Activated T-helper 1 cell treated with anti-CD3 and anti-CD28 coated beads, Interleukin-12 subunit alpha, Interleukin-12 subunit beta, Interleukin-2, Interleukin-4 antibody, amounts not matched to agents 30 ng/mL and 10 ng/mL and 1 ng/mL, durations not matched to agents 14 hours and 24 hours and 36 hours (primary cell): ENCODE measurements around the gene BCAS3. TPM values are rescaled to one million over a fixed set of nuclear protein-coding genes. Genes with fewer than 3 reads are reported as not detected.

Experiments
- DNase-seq: peaks from one replicate; pipeline ENCODE4 v3.0.0; 2021; ENCODE audit warnings: low spot score
- H3K27ac Mint-ChIP-seq: one replicate; pipeline ENCODE4 v1.8.0; 2021; ENCODE audit warnings: mild to moderate bottlenecking, mixed read lengths
- H3K27me3 Mint-ChIP-seq: one replicate; pipeline ENCODE4 v1.8.0; 2022; ENCODE audit warnings: mild to moderate bottlenecking, moderate library complexity, mixed read lengths; ENCODE audit not compliant: insufficient read depth
- H3K36me3 Mint-ChIP-seq: one replicate; pipeline ENCODE4 v1.8.0; 2021; ENCODE audit warnings: low read depth, mixed read lengths
- H3K4me1 Mint-ChIP-seq: one replicate; pipeline ENCODE4 v1.8.0; 2021; ENCODE audit warnings: low read depth, mixed read lengths
- H3K4me3 Mint-ChIP-seq: one replicate; pipeline ENCODE4 v1.8.0; 2021; ENCODE audit warnings: mild to moderate bottlenecking, moderate library complexity, mixed read lengths
- H3K9me3 Mint-ChIP-seq: one replicate; pipeline ENCODE4 v1.8.0; 2021; ENCODE audit warnings: mixed read lengths
- intact Hi-C: fragments of 100-400 bp; cut with micrococcal nuclease; formaldehyde crosslinking; loops from one replicate; pipeline ENCODE4 v1.15.1; 2024
- total RNA-seq: library from RNA; stranded (reverse); gene quantifications from 2 replicates; pipeline ENCODE4 v1.2.3, GENCODE V29; 2022

The BCAS3 gene
- total RNA-seq, 1 donor from 2014 or later: 8.3 TPM

DNA sequence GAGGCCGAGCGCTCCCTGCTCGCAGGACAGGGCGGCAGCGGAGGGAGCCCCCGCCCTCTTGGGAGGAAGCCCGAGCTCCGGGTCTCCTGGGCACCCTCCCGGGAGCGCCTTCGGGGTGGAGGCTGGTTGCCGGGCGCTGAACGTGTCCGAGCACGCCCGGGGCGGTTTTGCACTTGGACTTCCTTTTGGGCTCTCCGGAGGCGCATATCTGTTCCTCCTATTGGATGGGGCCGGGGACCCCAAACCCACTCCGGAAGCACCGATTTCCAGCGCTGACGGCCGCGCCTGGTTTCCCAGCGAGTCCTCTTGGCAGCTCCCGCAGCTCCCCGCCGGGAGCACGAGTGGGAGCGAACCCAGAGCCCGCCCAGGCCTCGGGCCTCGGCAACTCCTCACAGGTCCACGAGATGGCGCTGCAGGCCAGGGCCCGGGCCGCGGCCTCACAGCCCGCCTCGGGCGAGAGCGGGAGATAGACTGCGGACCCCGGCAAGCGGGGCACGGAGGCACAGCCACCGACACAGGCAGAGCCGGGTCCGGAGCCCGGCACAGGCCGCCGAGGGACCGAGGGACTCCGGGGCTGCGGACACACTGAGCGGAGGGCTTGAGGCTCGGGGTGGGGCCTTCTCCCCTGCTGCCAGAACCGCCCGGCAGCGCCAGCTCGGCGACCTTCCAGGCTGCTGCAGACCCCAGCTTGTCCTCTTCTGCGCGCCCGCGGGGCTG, 734.6 kb downstream of the BCAS3 start:
- DNase-seq: peak; percentile 69
- no peak overlapping the region for H3K4me3 Mint-ChIP-seq
- H3K27ac Mint-ChIP-seq: no peak overlapping the region
- H3K27me3 Mint-ChIP-seq: peaks cover 51% of the 10 kb centered on the region
- no peaks in the 10 kb centered on the region for H3K36me3 Mint-ChIP-seq
- H3K4me1 Mint-ChIP-seq: peaks cover 7% of the 10 kb centered on the region
- H3K9me3 Mint-ChIP-seq: no peaks in the 10 kb centered on the region
- intact Hi-C loops: loop anchor here (1.0 kb wide), 2 partner anchors 139 to 425 kb away; no protein-coding TSS in a partner anchor

DNA sequence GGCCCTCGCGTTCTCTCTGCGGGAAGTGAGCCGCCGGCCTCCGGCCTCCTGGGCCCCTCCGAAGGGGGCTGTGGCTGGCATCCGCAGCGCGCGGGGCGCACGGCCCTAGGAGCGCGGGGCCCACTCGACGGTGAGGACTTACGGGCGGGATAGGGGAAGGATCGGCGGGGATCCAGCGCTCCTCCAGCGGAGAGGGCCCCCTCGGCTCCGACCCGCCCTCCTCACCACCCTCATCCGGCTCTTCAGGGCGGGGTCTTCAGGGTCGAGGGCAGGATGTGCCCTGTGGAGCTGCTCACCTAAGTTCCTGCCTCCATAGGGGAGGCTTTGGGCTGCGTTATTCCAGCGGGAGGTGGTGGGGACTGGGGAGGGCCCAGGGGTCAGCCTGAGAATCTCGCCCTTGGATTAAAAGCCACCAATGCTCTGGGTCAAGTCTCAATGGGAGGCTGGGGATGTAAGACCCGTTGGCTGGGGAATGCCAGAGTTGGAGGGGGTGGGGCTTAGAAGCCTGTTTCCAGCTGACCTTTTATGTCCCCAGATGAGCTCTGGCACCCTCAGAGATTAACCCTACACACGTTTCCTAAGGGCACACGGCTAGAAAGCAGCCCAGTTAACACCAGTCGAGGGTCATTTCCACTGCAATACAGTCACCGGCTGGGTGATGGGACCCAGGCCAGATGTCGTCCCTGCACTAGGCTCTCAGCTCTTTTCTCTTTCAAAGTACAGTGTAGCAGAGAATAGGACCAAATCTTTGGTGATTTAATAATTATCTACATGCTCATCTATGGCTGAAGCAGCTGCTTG, 735.4 kb downstream of the BCAS3 start:
- Mint-ChIP-seq H3K36me3 (no peaks in the 10 kb centered on the region), H3K9me3 (no peaks in the 10 kb centered on the region), H3K4me3 (peak overlapping the region; percentile 74), H3K4me1 (peaks cover 7% of the 10 kb centered on the region), H3K27ac (no peak overlapping the region), H3K27me3 (peaks cover 43% of the 10 kb centered on the region)
- no peak for DNase-seq
- intact Hi-C loops: loop anchor here (1.0 kb wide), 2 partner anchors 138 to 424 kb away; no protein-coding TSS in a partner anchor

DNA sequence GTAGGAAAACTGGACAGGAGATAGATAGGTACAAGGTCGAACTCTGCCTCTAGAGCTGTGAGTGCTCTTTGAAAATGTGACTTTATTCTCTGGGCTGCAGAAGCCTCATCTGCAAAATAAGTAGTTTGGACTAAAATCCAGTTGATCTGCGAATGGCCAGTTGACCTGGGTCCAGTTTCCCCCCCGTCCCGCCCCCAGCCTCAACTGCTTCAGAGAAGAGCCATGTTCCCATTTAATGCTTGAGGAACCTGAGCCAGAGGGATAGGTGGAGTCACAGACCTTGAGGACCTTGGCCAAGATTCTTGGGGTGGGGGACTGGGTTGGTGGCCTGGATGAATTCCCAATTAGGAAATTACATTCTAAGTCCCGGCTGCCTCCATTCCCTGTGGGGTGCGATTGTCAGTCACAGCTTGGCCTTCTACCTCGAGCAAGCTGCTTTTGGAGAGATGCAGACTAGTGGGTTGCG, 736.0 kb downstream of the BCAS3 start:
- intact Hi-C loops: no loop called here
- H3K4me3 Mint-ChIP-seq: no peak overlapping the region
- DNase-seq: no peak
- H3K4me1 Mint-ChIP-seq: peaks cover 7% of the 10 kb centered on the region
- no peaks in the 10 kb centered on the region for H3K9me3 Mint-ChIP-seq
- peaks cover 38% of the 10 kb centered on the region for H3K27me3 Mint-ChIP-seq
- no peak overlapping the region for H3K27ac Mint-ChIP-seq
- no peaks in the 10 kb centered on the region for H3K36me3 Mint-ChIP-seq

DNA sequence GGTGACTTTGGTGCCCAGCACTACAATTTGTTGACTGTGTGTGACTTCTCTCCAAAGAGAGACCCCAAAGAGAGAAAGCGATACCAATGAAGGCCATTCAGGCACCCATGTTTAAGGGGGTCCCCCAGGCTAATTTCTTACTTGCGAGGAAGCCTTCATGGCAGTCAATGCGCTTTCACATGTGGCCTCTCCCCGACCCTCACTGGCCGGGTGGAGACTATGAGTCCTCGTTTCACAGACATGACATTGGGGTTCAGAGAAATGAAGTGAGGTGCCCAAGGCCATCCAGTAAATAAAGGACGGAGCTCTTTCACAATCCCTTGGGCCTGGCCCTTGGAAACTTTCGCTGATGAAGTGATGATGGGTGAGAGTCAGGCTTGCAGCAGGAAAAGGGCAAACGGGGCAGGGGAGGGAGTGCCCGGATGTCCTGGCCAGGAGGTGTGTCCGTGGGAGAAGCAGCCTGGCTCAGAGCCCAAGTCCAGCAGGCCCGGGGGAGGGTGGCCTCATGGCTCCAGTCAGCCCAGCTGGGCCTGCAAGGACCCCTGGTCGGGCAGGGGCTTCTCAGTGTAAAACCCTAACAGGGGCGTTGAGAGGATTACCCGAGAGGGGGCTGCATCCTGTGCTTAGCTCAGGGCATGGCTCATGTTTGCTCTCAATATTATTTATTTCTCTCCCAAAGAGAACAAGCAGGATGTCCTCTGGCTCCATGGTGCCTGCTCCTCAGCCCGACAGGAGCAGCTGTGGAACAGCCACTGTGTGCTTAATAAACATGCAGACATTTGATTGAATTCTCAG, 736.7 kb downstream of the BCAS3 start:
- no peak for DNase-seq
- intact Hi-C loops: no loop called here
- H3K27ac Mint-ChIP-seq: no peak overlapping the region
- no peaks in the 10 kb centered on the region for H3K9me3 Mint-ChIP-seq
- peaks cover 7% of the 10 kb centered on the region for H3K4me1 Mint-ChIP-seq
- H3K27me3 Mint-ChIP-seq: peaks cover 38% of the 10 kb centered on the region
- H3K36me3 Mint-ChIP-seq: no peaks in the 10 kb centered on the region
- no peak overlapping the region for H3K4me3 Mint-ChIP-seq

DNA sequence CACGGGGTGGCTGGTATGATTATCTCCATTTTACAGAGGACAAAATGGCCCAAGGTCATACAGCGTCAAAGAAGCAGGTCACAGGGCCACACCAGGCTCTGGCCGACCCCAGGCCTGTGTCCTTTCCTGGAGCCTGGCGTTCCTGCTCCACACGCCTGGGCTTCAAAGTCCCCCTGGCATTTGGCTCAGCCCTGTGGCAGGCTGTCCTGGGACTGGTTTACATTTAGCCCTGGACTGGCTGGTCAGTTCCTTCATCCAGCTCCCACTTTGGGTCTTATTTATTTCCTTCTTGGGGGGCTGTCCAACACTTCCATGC, 737.2 kb downstream of the BCAS3 start:
- no peaks in the 10 kb centered on the region for H3K36me3 Mint-ChIP-seq
- no peak overlapping the region for H3K27ac Mint-ChIP-seq
- H3K4me1 Mint-ChIP-seq: peaks cover 7% of the 10 kb centered on the region
- H3K9me3 Mint-ChIP-seq: no peaks in the 10 kb centered on the region
- intact Hi-C loops: loop anchor here (5.0 kb wide), 1 partner anchor 167 kb away; no protein-coding TSS in a partner anchor
- no peak overlapping the region for H3K4me3 Mint-ChIP-seq
- H3K27me3 Mint-ChIP-seq: peaks cover 37% of the 10 kb centered on the region
- DNase-seq: no peak

DNA sequence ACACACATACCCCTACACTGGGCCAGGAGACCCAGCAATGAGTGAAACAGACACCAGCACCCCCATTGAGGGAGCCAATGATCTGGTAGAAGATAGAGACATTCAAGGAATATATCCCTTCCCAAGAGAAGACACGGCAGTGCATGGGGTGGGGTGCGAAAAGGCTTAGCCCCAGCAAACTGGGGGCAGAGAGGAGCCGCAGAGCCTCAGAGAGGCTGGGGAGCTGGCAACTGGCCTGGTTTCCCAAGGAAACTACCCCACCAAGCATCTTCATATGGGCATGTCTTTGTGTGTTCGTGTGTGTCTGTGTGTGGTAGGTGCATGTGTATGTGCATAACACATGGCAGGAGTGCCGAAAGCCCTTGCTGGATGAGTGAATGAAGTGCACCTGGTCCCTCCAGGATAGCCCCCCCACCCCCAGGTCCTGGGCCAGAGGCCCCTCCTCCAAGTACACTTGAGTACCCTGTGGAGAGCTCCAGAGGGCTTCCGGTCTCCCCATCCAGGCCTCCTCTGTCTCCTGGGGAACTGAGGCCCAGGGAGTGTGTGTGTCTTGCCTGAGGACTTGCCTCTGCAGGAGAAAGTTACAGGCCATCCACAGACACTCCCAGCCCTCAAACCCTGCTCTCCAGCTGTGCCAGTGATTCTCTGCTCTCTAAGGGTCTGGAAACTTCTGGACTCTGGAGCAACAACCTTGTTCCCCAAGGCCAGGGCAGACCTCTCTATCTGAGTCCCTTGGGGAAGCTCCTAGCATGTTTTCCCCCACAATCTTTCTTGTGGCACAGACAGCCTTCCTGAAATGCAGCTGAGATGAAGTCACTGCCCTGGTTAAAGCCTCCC, 737.9 kb downstream of the BCAS3 start:
- Mint-ChIP-seq H3K9me3 (no peaks in the 10 kb centered on the region), H3K4me1 (peaks cover 2% of the 10 kb centered on the region), H3K4me3 (no peak overlapping the region), H3K27ac (no peak overlapping the region), H3K27me3 (peaks cover 36% of the 10 kb centered on the region), H3K36me3 (no peaks in the 10 kb centered on the region)
- intact Hi-C loops: loop anchor here (5.0 kb wide), 1 partner anchor 167 kb away; no protein-coding TSS in a partner anchor
- DNase-seq: no peak

DNA sequence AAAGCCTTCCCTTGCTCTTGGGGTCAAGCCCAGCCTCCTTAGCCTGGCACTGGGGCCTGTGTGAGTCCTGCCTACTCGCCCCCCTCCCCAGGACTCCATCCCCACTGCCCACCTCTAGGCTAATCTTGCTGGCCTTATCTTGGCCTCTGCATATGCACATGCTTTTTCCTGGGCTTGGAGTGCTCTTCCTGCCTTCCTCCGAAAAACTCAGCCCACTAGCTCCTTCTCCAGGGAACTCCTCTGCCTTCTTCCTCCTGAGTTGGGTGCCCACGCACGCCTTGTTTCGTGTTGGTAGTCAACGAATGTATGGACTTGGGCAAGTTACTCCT, 738.5 kb downstream of the BCAS3 start:
- H3K9me3 Mint-ChIP-seq: no peaks in the 10 kb centered on the region
- H3K4me1 Mint-ChIP-seq: no peaks in the 10 kb centered on the region
- peaks cover 34% of the 10 kb centered on the region for H3K27me3 Mint-ChIP-seq
- H3K4me3 Mint-ChIP-seq: no peak overlapping the region
- no peak overlapping the region for H3K27ac Mint-ChIP-seq
- intact Hi-C loops: loop anchor here (5.0 kb wide), 1 partner anchor 166 kb away; no protein-coding TSS in a partner anchor
- H3K36me3 Mint-ChIP-seq: no peaks in the 10 kb centered on the region
- no peak for DNase-seq

DNA sequence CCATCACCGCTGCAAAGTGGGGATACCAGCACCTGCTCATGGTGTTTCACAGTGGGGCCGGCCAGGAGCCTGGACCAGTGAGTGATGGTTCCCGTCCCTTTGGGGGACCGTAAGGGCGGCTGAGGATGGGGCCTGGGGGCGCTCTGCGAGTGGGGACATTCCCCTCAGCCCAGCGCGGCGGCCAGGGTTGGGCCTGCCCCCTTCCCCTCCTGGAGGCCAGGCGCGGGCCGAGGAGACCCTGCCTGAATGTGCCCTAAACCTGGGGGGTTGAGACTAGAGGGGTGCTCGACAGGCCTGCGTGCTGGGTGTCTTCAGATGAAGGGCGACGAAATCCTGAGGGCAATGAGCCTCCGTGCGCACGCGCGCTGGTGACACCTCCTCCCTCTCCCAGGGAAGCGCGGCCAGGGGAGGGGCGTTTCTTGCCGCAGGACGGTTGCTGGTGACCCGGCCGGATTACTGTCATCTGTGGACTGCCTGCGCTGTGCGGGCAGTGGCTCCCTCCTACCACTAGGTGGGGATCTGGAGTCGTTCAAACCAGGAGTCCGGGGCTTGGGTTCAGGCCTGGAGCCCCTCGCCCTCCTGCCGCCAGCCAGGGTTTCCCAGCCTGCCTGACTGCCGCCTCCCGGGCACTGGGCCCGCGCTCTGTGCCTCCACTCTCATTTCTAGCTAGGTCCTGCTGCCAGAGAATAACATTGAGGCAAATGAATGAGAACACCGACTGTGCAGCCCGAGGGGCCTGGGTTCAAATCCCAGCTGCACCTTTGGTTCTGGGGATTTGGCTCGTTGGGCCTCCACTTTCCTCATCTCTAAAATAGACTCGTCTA, 739.1 kb downstream of the BCAS3 start:
- H3K27me3 Mint-ChIP-seq: peaks cover 34% of the 10 kb centered on the region
- intact Hi-C loops: loop anchor here (5.0 kb wide), 1 partner anchor 166 kb away; no protein-coding TSS in a partner anchor
- H3K36me3 Mint-ChIP-seq: no peaks in the 10 kb centered on the region
- no peak overlapping the region for H3K4me3 Mint-ChIP-seq
- H3K4me1 Mint-ChIP-seq: no peaks in the 10 kb centered on the region
- DNase-seq: peak; percentile 44
- H3K9me3 Mint-ChIP-seq: no peaks in the 10 kb centered on the region
- H3K27ac Mint-ChIP-seq: no peak overlapping the region

DNA sequence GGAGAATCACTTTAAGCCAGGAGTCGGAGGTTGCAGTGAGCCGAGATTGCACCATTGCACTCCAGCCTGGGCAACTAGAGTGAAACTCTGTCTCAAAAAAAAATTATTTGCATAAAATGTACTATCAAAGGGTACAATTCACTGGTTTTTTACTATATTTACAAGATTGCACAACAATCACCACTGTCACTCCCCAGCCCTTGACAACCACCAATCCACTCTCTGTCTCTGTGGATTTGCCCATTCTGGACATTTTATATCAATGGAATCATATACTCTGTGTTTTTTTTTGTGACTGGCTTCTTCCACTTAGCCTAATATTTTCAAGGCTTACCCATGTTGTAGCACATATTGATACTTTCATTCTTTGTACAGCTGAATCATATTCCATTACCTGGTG, 740.8 kb downstream of the BCAS3 start:
- Mint-ChIP-seq H3K4me3 (no peak overlapping the region), H3K4me1 (no peaks in the 10 kb centered on the region), H3K27ac (no peak overlapping the region), H3K9me3 (no peaks in the 10 kb centered on the region), H3K27me3 (peaks cover 35% of the 10 kb centered on the region), H3K36me3 (no peaks in the 10 kb centered on the region)
- intact Hi-C loops: loop anchor here (2.0 to 5.0 kb wide), 2 partner anchors 20 to 164 kb away; no protein-coding TSS in a partner anchor
- DNase-seq: no peak

DNA sequence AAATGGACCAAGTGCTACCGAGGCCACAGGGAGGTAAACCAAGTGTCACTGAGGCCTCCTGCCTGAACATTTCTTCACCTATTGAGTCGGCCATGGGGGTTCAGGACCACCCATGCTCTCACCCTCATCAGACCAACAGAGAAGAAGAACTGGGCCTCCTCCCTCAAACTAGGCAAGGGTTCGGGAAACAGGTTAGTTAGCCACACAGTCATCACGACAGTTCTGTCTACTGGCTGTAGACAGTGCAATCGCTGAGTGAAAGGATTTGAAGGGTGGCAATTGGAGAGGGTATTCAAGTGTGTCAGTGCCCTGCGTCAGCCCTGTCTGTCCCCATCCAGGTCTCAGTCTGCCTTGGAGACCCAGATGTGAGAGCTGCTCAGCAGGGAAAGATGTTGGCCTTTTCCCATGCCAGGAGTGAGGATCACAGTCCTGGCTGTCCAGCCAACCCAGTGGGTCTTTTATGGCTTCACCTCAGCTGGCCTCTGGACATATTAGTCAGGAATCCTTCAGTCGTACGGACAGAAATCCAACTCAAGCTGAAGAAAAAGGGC, 741.9 kb downstream of the BCAS3 start:
- Mint-ChIP-seq H3K27me3 (peaks cover 31% of the 10 kb centered on the region), H3K9me3 (no peaks in the 10 kb centered on the region), H3K4me1 (no peaks in the 10 kb centered on the region), H3K36me3 (no peaks in the 10 kb centered on the region), H3K4me3 (no peak overlapping the region), H3K27ac (no peak overlapping the region)
- intact Hi-C loops: loop anchor here (2.0 to 5.0 kb wide), 2 partner anchors 19 to 163 kb away; no protein-coding TSS in a partner anchor
- DNase-seq: no peak

DNA sequence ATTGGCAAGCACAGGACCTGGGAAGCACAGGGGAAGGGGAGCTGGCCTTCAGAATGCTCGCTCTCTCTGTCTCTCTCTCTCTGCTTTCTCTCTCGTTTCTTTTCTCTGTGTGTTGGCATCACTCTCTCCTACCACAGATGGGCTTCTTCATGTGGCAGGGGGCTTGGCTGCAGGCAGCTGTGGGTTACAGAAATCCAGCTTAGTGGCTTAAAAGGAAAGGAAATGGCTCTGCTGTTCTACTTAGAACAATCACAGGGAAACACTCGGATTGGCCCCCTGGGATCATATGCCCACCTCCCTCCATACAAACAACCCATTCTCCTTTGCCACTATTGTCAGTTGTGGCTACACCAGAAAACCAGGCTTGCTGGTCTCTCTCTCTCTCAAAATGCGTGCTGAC, 742.4 kb downstream of the BCAS3 start:
- Mint-ChIP-seq H3K9me3 (no peaks in the 10 kb centered on the region), H3K27me3 (peaks cover 29% of the 10 kb centered on the region), H3K36me3 (no peaks in the 10 kb centered on the region), H3K27ac (no peak overlapping the region), H3K4me1 (no peaks in the 10 kb centered on the region), H3K4me3 (no peak overlapping the region)
- no peak for DNase-seq
- intact Hi-C loops: no loop called here
